IPS-15b (cell line): ENCODE measurements around the gene MACROH2A1.

Experiments used
- H3K27me3 ChIP-seq: one replicate; pipeline ENCODE4 v1.6.1; 2013; ENCODE audit warnings: low read length; ENCODE audit not compliant: control insufficient read depth, insufficient read depth
- H3K36me3 ChIP-seq: one replicate; pipeline ENCODE4 v1.6.1; 2013; ENCODE audit warnings: low read length; ENCODE audit not compliant: control insufficient read depth, insufficient read depth
- H3K4me1 ChIP-seq: one replicate; pipeline ENCODE4 v1.6.1; 2013; ENCODE audit warnings: mild to moderate bottlenecking, low read length; ENCODE audit not compliant: control insufficient read depth, insufficient read depth
- H3K4me3 ChIP-seq: one replicate; pipeline ENCODE4 v1.5.1; 2013; ENCODE audit warnings: low read depth, low read length
- H3K9ac ChIP-seq: one replicate; pipeline ENCODE4 v1.6.1; 2013; ENCODE audit warnings: low read depth, mild to moderate bottlenecking, low read length
- H3K9me3 ChIP-seq: one replicate; pipeline ENCODE4 v1.6.1; 2013; ENCODE audit warnings: mild to moderate bottlenecking, low read length; ENCODE audit not compliant: control insufficient read depth, insufficient read depth

MACROH2A1 gene

DNA sequence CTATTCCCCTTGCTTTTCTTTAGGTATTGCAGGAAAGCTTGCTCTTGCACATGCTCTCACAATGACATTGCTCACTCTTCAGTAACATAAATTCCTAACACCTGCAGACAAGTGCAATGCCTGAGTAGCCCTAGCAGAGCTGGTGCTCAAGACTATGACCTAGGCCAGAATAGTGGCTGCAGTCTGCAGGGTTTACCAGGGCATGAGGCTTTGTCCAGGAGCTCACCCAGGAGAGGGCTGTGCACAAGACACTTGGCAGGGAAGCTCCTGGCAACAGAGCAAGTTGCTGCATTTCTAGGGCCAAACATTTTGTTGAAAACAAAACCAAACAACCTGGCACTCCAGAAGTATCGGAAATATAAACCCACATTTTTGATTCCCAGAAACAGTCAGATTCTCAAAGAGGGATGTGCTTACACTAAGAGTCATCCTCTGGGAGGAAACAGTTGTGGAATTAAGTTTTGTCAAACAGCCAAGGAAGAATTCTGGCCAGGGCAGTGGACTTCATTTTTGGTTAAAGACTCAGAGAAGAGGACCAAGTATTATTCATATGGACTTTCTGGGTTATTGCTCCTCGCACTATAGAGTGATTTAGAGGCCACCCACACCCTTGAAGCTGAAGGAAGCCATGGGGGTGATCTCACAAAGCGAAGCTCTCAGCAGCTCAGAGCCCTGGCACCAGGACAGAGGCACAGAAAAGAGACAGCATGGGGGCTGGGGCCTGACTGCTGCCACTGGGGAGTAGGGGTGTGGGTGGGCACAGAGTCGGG lies 44.9 kb downstream of the MACROH2A1 start:
- H3K36me3 ChIP-seq, result no peaks in the 10 kb centered on the region
- H3K9me3 ChIP-seq, result no peaks in the 10 kb centered on the region
- H3K4me3 ChIP-seq, result no peak overlapping the region
- H3K27me3 ChIP-seq, result no peaks in the 10 kb centered on the region
- no peaks in the 10 kb centered on the region for H3K4me1 ChIP-seq
- H3K9ac ChIP-seq, result no peak overlapping the region

DNA sequence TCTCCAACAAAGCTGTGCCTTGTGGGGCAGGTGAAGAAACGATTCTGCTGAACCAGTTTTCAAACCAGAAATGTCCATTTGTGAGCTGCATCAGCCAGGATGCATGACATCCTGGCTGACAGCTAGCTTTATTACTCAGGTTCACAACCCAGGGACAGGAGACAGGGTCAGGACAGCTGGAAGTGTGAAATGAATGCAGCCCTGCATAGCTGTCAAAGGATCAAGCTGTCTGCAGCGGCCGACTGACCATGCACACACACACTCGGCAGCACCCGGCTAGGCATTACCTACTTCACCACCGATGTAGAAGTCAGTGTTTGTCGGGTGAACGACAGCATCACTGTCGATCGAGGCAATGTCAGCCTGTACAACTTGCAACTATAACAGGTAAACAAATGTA lies 48.5 kb downstream of the MACROH2A1 start:
- Histone ChIP-seq H3K9me3 (no peaks in the 10 kb centered on the region), H3K4me3 (no peak overlapping the region), H3K27me3 (no peaks in the 10 kb centered on the region), H3K4me1 (no peaks in the 10 kb centered on the region), H3K36me3 (no peaks in the 10 kb centered on the region), H3K9ac (no peak overlapping the region)

DNA sequence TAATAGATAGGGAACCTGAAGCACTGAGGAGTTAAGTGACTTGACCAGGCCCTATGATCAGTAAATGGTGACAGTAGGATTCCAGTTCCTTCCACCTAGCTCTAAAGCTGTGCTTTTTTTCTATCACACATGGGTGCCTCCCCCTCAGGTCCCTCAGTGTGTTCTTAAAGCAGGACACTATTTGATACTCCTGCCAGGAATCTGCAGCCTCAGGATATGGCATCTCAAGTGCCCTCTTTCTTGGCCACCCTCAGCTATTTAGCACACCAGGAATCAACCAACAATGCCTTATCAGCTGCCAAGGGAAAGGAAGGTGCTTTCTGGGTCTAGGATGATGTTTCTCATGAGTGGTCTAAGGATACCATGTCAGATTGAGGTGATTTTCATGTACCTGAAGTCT lies 49.1 kb downstream of the MACROH2A1 start:
- H3K4me3 ChIP-seq, result no peak overlapping the region
- no peak overlapping the region for H3K9ac ChIP-seq
- no peaks in the 10 kb centered on the region for H3K27me3 ChIP-seq
- H3K36me3 ChIP-seq, result no peaks in the 10 kb centered on the region
- H3K9me3 ChIP-seq, result no peaks in the 10 kb centered on the region
- no peaks in the 10 kb centered on the region for H3K4me1 ChIP-seq

DNA sequence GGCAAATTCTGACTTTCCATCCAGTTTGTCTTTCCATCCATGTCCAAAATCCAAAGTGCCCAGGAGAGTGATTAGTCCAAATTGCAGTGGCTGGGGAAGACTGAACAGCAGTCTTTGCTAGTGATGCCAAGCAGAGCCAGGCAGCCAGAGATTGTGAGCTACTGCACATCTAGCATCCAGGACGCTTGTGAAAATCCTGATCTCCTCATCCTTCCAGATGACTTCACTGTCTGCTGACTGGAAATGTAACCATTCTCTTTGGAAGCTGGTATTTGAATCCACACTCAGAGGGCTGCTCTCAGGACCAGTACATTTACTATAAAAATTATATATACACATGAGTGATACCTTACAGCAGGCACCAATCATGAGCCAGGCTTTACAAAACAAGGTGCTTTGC lies 49.6 kb downstream of the MACROH2A1 start:
- H3K9ac ChIP-seq, result no peak overlapping the region
- no peak overlapping the region for H3K4me3 ChIP-seq
- H3K4me1 ChIP-seq, result no peaks in the 10 kb centered on the region
- H3K9me3 ChIP-seq, result no peaks in the 10 kb centered on the region
- no peaks in the 10 kb centered on the region for H3K27me3 ChIP-seq
- no peaks in the 10 kb centered on the region for H3K36me3 ChIP-seq

DNA sequence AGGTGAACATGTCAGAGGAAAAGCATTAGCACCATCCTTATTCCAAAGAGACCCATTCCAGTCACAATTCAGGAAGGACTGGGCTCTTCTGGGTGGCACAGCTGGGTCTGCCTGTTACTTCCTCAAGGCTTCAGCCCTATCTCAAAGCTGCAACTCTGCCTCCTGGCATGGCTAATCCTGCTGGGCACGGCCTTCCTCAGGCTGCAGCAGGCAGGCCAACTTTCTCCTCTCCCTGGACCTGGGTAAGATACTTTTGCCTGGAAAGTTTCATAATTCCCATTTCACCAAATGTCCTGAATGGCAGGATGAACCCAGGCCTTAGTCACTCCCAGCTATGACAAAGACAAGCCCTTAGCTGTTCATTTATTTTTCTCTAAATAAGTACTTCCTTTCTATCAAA lies 50.1 kb downstream of the MACROH2A1 start:
- Histone ChIP-seq H3K9me3 (no peaks in the 10 kb centered on the region), H3K4me3 (no peak overlapping the region), H3K4me1 (no peaks in the 10 kb centered on the region), H3K9ac (no peak overlapping the region), H3K27me3 (no peaks in the 10 kb centered on the region), H3K36me3 (no peaks in the 10 kb centered on the region)

DNA sequence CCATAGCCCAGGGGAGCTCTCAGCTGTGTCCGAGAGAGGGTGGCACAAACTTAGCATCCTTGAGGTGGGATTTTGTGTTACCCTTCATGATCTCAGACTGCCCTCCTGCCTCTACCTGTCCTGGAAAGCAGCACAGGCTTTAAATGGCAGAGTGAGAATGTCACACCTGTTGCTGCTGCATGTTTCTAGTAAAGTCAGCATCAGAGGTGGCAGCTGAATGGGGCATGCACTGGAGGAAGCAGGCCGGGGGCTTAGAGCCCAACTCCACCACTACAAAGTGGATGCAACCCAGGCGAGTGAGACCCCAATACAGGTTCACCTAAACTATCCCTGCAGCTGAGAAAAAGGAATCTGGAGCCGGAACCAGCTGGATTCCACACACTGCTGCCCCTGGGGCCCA lies 51.6 kb downstream of the MACROH2A1 start:
- Histone ChIP-seq H3K36me3 (no peaks in the 10 kb centered on the region), H3K4me3 (no peak overlapping the region), H3K4me1 (no peaks in the 10 kb centered on the region)

DNA sequence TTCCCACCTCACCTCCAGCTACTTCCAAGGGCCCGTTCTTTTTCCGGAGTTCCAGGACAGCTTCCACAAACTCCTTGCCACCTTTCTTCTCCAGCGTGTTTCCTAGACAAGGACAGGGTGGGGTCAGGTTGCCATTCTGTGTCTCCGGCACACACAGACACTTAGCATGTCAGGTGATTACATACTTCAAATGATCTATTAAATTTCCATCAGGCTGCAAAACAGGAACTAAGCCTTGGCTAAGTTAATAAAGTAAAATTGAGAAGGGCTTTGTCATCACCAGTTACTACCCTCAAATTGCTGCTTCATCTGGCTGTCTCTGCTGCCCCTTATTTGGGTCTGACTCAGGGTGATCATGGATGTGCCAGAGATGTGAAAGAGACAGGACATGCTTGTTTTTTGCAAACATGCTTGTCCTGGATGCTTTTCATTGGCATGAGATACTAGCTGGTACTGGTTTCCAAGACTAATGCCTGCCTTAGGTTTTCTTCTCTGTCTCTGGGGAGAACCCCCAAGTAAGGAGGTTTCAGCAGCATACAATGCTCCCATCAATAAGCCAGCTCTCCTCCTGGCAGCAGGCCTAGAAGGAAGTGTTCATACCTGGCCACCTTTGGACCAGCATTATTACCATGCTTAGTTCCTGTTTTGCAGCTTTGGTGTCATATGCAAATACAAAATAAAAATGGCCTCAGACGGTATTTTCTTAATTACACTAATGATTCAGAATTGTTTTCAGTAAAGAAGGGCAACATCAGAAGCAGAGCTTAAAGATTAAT lies 52.9 kb downstream of the MACROH2A1 start:
- Histone ChIP-seq H3K9ac (no peak overlapping the region), H3K4me1 (no peaks in the 10 kb centered on the region), H3K4me3 (no peak overlapping the region), H3K36me3 (peaks cover 5% of the 10 kb centered on the region), H3K27me3 (no peaks in the 10 kb centered on the region), H3K9me3 (no peaks in the 10 kb centered on the region)

More for the DNA sequence above, 51.6 kb downstream of the MACROH2A1 start:
- no peak overlapping the region for H3K9ac ChIP-seq
- no peaks in the 10 kb centered on the region for H3K9me3 ChIP-seq
- no peaks in the 10 kb centered on the region for H3K27me3 ChIP-seq

DNA sequence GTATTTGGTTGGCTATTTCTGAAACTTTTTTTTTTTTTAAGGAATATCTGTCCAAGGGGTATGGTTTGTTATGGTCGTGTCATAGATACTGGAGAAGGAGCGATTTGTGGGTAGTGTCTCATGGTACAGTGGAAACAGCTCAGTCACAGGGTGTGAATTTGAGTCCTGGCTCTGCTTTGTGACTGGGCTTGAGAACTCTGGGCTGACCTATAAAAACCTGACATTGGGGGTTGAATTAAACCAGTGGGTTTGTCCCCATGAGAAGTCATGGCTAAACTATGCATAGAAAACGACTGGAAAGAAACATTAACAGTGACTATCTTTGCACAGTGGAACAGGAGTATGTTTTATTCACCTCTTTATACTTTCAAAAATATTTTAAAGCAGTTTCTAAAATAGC lies 54.7 kb downstream of the MACROH2A1 start:
- Histone ChIP-seq H3K4me1 (no peaks in the 10 kb centered on the region), H3K27me3 (no peaks in the 10 kb centered on the region), H3K9ac (no peak overlapping the region), H3K9me3 (no peaks in the 10 kb centered on the region), H3K36me3 (peaks cover 5% of the 10 kb centered on the region), H3K4me3 (no peak overlapping the region)

DNA sequence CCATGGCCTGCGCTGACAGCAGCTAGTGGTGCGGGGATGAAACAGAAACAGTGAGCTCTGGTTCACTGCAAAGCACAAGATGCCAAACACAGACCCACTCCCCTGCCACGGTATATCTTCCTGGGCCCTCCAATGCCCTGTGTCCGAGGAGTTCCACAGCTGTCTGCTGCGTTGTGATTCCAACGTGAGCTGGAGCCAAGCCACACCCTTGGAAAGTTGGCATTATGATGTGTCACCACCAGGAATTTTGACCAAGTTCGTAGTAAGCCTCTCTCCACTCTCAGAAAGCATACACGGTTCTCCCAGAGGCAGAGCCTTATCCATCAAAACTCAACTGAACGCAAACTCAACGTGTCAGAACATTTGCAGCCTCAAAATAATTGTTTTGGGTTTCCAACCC lies 55.6 kb downstream of the MACROH2A1 start:
- Histone ChIP-seq H3K27me3 (no peaks in the 10 kb centered on the region), H3K4me1 (no peaks in the 10 kb centered on the region), H3K4me3 (no peak overlapping the region), H3K9me3 (no peaks in the 10 kb centered on the region), H3K9ac (no peak overlapping the region), H3K36me3 (peaks cover 5% of the 10 kb centered on the region)

DNA sequence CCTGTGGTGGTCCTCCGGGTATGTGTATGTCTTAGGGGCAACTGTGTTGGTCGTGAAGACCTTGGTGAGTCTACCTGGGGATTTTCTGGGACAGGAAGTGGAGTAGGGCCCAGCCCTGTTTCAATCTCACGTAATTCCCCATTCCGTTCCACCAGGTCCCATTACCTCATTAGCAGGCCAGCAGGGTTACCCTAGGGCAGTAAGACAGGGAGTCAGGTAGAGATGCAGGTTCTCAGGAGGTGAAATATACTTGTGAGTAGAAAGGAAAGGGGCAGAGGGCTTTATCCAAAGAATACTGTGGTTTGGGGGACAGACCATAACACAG lies 56.5 kb downstream of the MACROH2A1 start:
- Histone ChIP-seq H3K4me3 (no peak overlapping the region), H3K4me1 (no peaks in the 10 kb centered on the region), H3K9me3 (no peaks in the 10 kb centered on the region), H3K36me3 (peaks cover 5% of the 10 kb centered on the region), H3K27me3 (no peaks in the 10 kb centered on the region), H3K9ac (no peak overlapping the region)

DNA sequence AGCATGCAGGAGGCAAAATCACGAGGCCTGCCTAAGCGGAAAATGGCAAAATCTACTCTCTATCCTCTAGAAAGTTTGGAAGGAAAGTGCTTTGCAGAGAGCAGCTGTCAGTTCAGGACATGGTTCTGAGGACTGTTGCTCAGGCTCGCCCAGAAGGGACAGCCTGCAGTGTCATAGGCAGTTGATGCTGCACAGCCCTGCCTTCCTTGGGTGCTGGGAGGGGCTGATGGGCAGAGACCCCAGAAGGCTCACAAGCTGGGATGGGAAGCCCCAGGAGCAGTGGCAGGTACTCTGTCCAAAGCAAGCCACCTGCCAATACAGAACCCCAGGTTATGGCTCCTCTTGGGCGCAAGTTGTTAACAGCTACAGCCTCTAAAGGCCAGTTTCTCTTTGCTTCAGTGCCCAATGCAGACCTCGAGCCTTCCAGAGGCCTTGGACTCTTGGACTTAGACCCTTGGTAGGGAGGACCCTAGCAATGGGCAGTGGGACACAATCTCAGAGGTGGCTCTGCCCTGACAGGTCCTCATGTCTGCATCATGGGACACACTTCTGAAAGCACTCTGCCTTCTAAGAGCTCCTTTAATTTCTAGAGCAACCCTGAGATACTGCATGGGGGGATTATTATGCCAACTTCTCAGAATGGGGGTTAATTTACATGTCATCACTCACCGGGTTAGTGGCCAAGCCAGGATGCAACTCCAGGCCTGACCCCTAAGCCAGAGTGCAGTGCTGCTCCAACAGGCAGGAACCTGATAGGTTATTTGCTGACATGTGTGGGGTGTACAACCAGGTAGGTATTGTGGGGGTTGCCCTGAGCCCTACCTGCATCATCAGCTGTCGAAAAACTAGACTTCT lies 57.1 kb downstream of the MACROH2A1 start:
- no peaks in the 10 kb centered on the region for H3K4me1 ChIP-seq
- H3K9me3 ChIP-seq, result no peaks in the 10 kb centered on the region
- no peak overlapping the region for H3K4me3 ChIP-seq
- H3K9ac ChIP-seq, result no peak overlapping the region
- no peaks in the 10 kb centered on the region for H3K27me3 ChIP-seq
- peaks cover 5% of the 10 kb centered on the region for H3K36me3 ChIP-seq
